A673 (cell line): ENCODE measurements around the gene HAT1. TPM values are rescaled to one million over a fixed set of nuclear protein-coding genes. Genes with fewer than 3 reads are reported as not detected.
A peak's percentile ranks its signal among the peaks of the same experiment; 100 is the strongest.

ENCODE experiments used
- BruUV-seq: library from RNA; stranded (reverse); fragments of 400-500 nt; replicated peaks from 2 replicates; lab custom pipeline; 2021; lab: Mats Ljungman, UMichigan
- CTCF ChIA-PET: fragments of 300-600 bp; sonication (Branson Sonifier 250); formaldehyde crosslinking; loops from one replicate; lab custom pipeline; 2022; ENCODE audit warnings: antibody characterized with exemption; lab: Charles Lee
- POLR2A ChIA-PET: fragments of 300-600 bp; sonication (Branson Sonifier 250); formaldehyde crosslinking; loops from one replicate; lab custom pipeline; 2022; ENCODE audit warnings: antibody characterized with exemption; ENCODE audit not compliant: low non-redundant PET; lab: Charles Lee
- DNase-seq: peaks from one replicate; pipeline ENCODE4 v3.0.0-alpha.2; 2015; ENCODE audit warnings: low spot score
- H3K27ac ChIP-seq: fragments of 200-600 bp; sonication (generic); 2 replicates; pipeline ENCODE4 v1.5.1; 2016; ENCODE audit warnings: mixed run types, low read depth, mild to moderate bottlenecking, mixed read lengths, antibody characterized with exemption, low read length; ENCODE audit not compliant: poor library complexity, severe bottlenecking
- H3K27me3 ChIP-seq: fragments of 200-600 bp; sonication (generic); replicated peaks from 2 replicates; pipeline ENCODE4 v1.6.1; 2017; ENCODE audit warnings: mixed run types, low read depth, mild to moderate bottlenecking, mixed read lengths, antibody characterized with exemption, low read length; ENCODE audit not compliant: insufficient read depth, poor library complexity
- H3K36me3 ChIP-seq: fragments of 200-600 bp; sonication (generic); 2 replicates; pipeline ENCODE4 v1.6.1; 2016; ENCODE audit warnings: mixed run types, mild to moderate bottlenecking, mixed read lengths, antibody characterized with exemption, low read length; ENCODE audit not compliant: insufficient read depth, poor library complexity, severe bottlenecking
- H3K4me1 ChIP-seq: fragments of 200-600 bp; sonication (generic); 2 replicates; pipeline ENCODE4 v1.6.1; 2017; ENCODE audit warnings: mixed run types, mild to moderate bottlenecking, mixed read lengths, antibody characterized with exemption, low read length; ENCODE audit not compliant: insufficient read depth, poor library complexity, severe bottlenecking
- H3K4me3 ChIP-seq: fragments of 200-600 bp; sonication (generic); 2 replicates; pipeline ENCODE4 v1.5.1; 2016; ENCODE audit warnings: low read depth, mixed run types, mild to moderate bottlenecking, mixed read lengths, low read length; ENCODE audit not compliant: poor library complexity, severe bottlenecking
- H3K9me3 ChIP-seq: fragments of 200-600 bp; sonication (generic); 2 replicates; pipeline ENCODE4 v1.6.1; 2016; ENCODE audit warnings: mixed run types, low read depth, mild to moderate bottlenecking, mixed read lengths, antibody characterized with exemption, low read length; ENCODE audit not compliant: poor library complexity, severe bottlenecking
- EZH2 ChIP-seq: fragments of 200-600 bp; sonication (generic); IDR thresholded peaks from 2 replicates; pipeline ENCODE4 v1.6.1; 2017; ENCODE audit warnings: borderline replicate concordance, low read depth, mild to moderate bottlenecking, mixed read lengths, antibody characterized with exemption, low read length; ENCODE audit not compliant: poor library complexity, severe bottlenecking
- intact Hi-C: fragments of 100-400 bp; cut with micrococcal nuclease; formaldehyde crosslinking; loops from one replicate; pipeline ENCODE4 v1.10.0; 2022; ENCODE audit not compliant: unreplicated experiment
- total RNA-seq: library from RNA; stranded (reverse); gene quantifications from 2 replicates; pipeline ENCODE4 v1.2.3, GENCODE V29; 2021
- TF ChIP-seq, protein P1 (sequence below): fragments of 300-800, 200-600 bp; sonication (generic); conservative IDR thresholded peaks from 2 replicates; pipeline ENCODE4 v1.5.1; 2017; ENCODE audit warnings: low read depth, mild to moderate bottlenecking, antibody characterized with exemption, low read length, moderate library complexity, mixed read lengths

Gene HAT1
- total RNA-seq, 1 experiment from 2014 or later: 115 TPM

GRCh38 chr2:171882089-171882769 is 40.0 kb upstream of the HAT1 start:
- CTCF ChIA-PET: no interaction called here
- H3K4me1 ChIP-seq: no peaks in the 10 kb centered on the region
- no peaks in the 10 kb centered on the region for H3K36me3 ChIP-seq
- intact Hi-C loops: no loop called here
- H3K9me3 ChIP-seq: no peaks in the 10 kb centered on the region
- H3K27me3 ChIP-seq: no peaks in the 10 kb centered on the region
- TF ChIP-seq, protein P1, sequence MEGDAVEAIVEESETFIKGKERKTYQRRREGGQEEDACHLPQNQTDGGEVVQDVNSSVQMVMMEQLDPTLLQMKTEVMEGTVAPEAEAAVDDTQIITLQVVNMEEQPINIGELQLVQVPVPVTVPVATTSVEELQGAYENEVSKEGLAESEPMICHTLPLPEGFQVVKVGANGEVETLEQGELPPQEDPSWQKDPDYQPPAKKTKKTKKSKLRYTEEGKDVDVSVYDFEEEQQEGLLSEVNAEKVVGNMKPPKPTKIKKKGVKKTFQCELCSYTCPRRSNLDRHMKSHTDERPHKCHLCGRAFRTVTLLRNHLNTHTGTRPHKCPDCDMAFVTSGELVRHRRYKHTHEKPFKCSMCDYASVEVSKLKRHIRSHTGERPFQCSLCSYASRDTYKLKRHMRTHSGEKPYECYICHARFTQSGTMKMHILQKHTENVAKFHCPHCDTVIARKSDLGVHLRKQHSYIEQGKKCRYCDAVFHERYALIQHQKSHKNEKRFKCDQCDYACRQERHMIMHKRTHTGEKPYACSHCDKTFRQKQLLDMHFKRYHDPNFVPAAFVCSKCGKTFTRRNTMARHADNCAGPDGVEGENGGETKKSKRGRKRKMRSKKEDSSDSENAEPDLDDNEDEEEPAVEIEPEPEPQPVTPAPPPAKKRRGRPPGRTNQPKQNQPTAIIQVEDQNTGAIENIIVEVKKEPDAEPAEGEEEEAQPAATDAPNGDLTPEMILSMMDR: no peak
- TF ChIP-seq EZH2: no peak
- POLR2A ChIA-PET: no interaction called here
- no peak for DNase-seq
- H3K27ac ChIP-seq: no peak overlapping the region
- no peak overlapping the region for H3K4me3 ChIP-seq
- no TSS peak for BruUV-seq

DNA sequence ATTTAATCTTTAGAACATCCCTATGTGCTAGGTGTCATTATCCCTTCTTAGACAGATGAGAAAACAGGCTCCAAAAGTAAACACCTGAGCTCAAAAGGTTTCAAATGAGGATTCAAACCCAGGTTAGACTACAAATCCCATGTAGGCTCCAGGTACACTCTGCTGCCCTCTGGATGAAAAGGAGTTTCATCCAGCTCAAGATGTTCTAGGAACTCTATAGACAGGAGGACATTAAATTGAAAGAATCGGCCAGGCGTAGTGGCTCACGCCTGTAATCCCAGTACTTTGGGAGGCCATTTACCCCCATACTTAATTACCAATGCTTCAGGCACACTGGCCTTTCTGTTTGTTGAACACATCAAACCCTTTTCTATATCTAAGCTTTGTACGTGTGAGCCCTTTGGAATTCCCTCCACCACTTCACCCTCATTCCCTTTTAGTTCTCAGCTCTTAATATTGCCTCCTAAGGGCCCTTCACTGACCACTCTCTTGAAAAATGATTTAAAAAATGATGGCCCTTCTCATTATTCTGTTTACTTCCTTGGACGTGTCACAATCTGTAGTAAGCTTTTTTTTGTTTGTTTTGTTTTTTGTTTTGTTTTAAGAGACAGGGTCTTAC is 38.9 kb upstream of the HAT1 start:
- TF ChIP-seq EZH2: no peak
- TF ChIP-seq, protein P1: no peak
- Histone ChIP-seq H3K4me3 (no peak overlapping the region), H3K4me1 (no peaks in the 10 kb centered on the region), H3K36me3 (no peaks in the 10 kb centered on the region), H3K9me3 (no peaks in the 10 kb centered on the region), H3K27me3 (no peaks in the 10 kb centered on the region), H3K27ac (no peak overlapping the region)
- BruUV-seq: no TSS peak
- intact Hi-C loops: no loop called here
- POLR2A ChIA-PET: interaction anchor here (0.8 kb wide), 1 partner anchor 39 kb away, joined by 8 read pairs; the partner anchor contains the start of gene HAT1
- no peak for DNase-seq
- CTCF ChIA-PET: no interaction called here

DNA sequence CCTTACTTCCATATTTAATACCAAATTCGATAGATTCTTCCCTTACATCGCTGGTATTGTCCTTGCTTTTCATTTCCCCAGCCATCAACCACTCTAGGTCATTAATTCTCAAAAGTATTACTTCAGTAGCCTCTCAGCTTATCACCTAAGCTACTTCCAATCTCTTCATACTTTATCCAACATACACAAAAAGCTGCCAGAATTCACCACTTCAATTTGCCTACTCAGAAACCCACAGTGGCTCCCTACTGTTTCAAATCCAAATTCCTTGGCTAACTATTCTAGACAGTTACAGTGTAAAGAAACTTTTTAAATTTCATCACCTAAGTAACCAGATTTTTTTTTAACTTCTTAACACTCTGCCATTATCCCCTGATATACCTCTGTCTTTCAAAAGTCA is 32.9 kb upstream of the HAT1 start:
- CTCF ChIA-PET: no interaction called here
- Histone ChIP-seq H3K4me3 (no peak overlapping the region), H3K27ac (peak overlapping the region; percentile 2), H3K27me3 (no peaks in the 10 kb centered on the region), H3K4me1 (peaks cover 6% of the 10 kb centered on the region), H3K9me3 (no peaks in the 10 kb centered on the region), H3K36me3 (no peaks in the 10 kb centered on the region)
- TF ChIP-seq EZH2: no peak
- TF ChIP-seq, protein P1: no peak
- BruUV-seq: no TSS peak
- POLR2A ChIA-PET: no interaction called here
- DNase-seq: no peak
- intact Hi-C loops: no loop called here
